Measurements from ENCODE around the gene IL19. TPM values are rescaled to one million over a fixed set of nuclear protein-coding genes. Genes with fewer than 3 reads are reported as not detected.

The IL19 gene, protein sequence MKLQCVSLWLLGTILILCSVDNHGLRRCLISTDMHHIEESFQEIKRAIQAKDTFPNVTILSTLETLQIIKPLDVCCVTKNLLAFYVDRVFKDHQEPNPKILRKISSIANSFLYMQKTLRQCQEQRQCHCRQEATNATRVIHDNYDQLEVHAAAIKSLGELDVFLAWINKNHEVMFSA
- total RNA-seq (2014; rRNA removed): not detected in 2 replicates
- 0.07 TPM for polyA plus RNA-seq (2012)

- DNase-seq (ENCODE audit: low read depth): peak; percentile 50
These were observed at the start of gene IL19 for GRCh38 chr1:206770531-206771337. Gene IL19, plus strand, starts transcription at chr1:206770773. Its CDS starts 65,890 bp downstream, at chr1:206836663.

DNA sequence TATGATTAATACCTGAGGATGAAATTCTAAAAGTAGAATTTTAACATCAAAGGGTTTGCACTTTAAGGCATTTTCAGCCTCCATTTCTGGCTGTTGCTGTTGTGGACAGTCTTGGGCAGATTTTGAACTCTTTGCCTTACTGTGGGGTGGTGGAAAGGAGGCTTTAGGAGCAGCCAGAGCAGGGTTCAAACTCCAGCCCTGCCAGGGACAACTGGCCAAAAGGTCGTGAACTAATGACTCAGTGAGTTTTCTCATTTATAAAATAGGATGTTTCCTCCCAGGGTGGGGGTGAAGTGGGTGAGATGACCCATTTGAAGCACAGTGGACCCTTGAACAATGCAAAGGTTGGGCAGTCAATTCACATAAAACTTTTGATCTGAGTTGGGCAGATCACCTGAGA is 49.1 kb upstream of the IL19 start:
- DNase-seq (ENCODE audit: low read depth): no peak

DNA sequence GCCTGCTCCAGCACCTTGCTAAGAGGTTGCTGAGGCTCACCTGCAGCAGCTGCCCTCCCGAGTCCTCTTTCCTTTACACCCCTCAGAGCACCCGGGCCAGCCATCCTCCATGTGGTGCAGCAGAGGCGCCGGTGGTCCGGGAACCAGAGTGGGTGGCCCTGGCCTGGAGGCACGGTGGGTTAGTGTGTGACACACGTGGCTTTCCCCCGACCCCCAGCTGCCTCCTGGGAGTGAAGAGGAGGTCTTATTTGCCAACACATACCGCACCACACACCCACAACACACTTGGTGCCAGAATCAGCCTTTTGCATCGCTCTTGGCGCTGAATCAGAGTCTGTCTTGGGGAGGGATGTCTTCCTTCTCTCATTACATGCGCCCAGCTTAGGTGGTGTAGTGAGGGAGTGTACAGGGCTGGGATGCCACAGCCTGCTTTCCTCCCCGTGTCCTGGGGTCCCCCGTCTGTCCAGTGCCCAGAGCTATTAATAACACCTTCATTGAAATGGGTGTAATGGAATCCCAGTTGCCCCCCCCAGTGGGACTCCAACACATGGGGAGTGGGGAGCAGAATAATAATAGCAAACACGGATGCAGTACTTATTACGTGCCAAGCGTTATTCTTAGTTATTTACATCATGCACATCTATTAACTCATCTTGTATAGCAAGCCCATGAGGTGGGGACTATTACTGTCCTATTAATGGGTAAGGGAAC is 47.7 kb upstream of the IL19 start:
- no peak for DNase-seq (ENCODE audit: low read depth)

GRCh38 chr1:206723462-206723804 is 47.1 kb upstream of the IL19 start:
- DNase-seq (ENCODE audit: low read depth): no peak

- DNase-seq (ENCODE audit: low read depth): no peak
These were observed 46.6 kb upstream of the IL19 start for GRCh38 chr1:206723805-206724472.

- DNase-seq (ENCODE audit: low read depth): peak; percentile 37
These were observed 45.2 kb upstream of the IL19 start for GRCh38 chr1:206725109-206725963.

DNA sequence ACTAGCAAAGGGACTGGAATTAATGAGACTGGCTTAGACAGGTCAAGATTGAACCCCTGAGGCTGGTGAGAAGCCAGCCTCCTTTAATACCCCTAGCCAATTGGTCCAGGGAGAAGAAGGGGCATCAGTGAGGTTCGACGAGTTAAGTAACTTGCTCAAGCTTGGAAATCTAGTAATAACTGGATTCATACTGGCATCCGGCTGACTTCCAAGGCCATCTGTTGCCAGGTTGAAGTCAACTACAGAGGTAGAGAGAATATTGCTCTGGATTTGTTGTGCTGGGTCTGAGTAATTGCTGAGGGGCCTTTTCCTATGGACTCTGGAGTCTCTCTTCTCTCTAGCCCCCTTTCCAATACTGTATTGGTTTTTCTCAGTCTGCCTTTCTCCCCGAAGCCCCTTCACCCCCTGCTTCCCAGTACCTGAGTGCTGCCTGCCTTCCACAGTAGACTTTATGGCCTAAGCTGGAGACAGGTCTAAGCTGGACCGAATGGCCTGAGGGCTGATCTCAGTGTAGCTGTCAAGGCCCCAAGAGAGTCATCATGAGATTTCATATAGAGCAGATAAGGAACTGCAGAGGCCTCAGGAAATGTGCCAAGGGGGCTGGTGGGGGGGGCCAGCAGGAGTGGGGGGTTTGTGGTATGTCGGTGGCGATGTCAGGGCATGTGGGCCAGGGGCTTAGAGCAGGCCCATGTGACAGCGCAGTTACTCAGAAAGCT is 42.4 kb upstream of the IL19 start:
- no peak for DNase-seq (ENCODE audit: low read depth)

DNA sequence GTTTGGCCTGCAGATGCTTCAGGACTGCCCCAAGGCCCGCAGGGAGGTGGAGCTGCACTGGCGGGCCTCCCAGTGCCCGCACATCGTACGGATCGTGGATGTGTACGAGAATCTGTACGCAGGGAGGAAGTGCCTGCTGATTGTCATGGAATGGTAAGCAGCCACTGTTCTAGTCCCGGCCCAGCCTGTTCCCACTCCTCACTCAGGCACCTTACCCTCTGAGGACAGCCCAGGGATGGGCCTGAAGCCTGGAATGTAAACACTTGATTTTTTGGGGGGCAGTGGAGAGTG is 41.9 kb upstream of the IL19 start:
- DNase-seq (ENCODE audit: low read depth): no peak

DNA sequence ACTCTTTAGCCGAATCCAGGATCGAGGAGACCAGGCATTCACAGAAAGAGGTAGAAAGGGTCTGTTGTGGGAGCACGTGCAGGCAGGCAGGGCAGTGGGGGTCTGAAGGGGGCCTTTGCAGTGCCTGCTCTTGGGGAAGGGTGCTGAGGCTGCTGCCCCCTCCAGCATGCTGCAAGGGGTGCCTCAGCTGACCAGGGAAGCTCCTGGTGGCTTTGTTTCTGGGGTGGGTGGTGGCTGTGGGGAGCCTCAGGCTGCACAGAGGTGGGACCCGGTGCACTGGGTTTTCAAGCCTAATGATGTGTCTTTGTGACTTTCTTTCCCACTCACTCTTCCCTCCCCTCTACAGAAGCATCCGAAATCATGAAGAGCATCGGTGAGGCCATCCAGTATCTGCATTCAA is 41.5 kb upstream of the IL19 start:
- no peak for DNase-seq (ENCODE audit: low read depth)

GRCh38 chr1:206729507-206729906 is 41.1 kb upstream of the IL19 start:
- no peak for DNase-seq (ENCODE audit: low read depth)

GRCh38 chr1:206732508-206732907 is 38.1 kb upstream of the IL19 start:
- DNase-seq (ENCODE audit: low read depth): no peak

DNA sequence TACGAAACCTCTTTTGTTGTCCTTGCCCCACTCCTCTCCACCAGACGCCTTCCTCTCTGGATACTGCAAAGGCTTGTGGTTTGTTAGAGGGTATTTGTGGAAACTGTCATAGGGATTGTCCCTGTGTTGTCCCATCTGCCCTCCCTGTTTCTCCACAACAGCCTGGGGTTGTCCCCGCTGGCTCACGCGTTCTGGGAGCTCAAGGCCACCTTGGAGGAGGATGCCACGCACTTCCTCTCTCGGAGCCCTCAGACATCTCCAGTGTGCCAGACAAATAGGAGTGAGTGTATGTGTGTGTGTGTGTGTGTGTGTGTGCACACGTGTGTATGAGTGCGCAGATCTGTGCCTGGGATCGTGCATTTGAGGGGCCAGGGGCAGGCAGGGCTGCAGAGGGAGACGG is 37.6 kb upstream of the IL19 start:
- DNase-seq (ENCODE audit: low read depth): no peak

DNA sequence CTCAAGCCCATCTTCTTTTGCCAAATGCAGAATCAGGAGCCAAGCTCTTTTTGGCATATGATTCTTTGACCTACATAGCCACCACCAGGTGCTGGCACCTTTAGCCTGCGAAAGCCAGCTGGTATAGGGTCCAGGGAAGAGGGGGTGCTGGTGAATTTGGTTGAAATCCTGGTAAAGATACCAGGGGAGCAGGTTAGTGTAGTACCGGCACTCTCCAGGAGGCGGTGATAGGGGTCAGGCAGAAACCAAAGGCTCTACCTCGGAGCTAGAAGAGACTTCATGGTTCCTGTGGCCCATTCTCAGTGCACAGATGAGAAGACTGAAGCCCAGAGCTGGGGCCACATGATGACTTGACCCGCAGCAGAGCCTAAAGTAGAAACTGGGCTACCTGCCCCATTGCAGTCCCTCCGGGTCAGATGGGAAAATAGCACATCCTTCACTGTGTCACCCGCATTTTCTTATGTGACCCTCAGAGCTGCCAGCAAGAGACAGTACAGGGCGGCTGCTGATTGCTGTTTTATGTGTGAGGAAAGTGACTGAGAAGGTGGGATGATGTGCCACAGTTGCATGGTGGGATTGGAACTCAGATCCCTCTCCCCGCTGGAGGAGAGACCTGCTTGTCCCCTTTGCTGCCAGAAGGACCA is 36.0 kb upstream of the IL19 start:
- DNase-seq (ENCODE audit: low read depth): no peak

DNA sequence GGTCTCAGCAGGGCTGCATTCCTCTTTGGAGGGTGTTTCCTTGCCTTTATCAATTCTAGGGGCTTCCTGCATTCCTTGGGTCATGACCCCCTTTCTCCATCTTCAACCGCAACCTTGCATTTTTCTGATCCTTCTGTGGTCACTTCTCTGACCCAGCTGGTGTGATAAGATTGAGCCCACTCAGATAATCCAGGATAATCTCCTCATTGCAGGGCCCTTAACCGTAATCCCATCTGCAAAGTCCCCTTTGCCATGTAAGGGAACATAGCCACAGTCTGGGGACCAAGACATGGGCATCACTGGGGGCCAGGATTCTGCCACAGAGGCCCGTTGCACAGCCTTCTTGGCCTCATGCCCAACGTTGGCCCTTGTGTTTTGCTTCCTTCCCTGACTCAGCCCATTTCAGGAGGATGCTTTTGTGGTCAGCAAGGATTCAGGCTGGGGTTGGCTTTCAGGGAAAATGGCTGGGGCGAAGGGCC is 35.0 kb upstream of the IL19 start:
- DNase-seq (ENCODE audit: low read depth): peak; percentile 55

- DNase-seq (ENCODE audit: low read depth): no peak
These were observed 33.5 kb upstream of the IL19 start for GRCh38 chr1:206736878-206737728.

- DNase-seq (ENCODE audit: low read depth): no peak
These were observed 32.8 kb upstream of the IL19 start for GRCh38 chr1:206737729-206738201.

GRCh38 chr1:206738370-206739366 is 31.9 kb upstream of the IL19 start:
- DNase-seq (ENCODE audit: low read depth): no peak
